ENCODE measurements around the gene USP12.

Gene USP12

GRCh38 chr13:27132538-27132937, 39.1 kb downstream of the USP12 start:
- Histone ChIP-seq H3K4me2 (no peak overlapping the region; the same call in 1 of the 2 replicates), H2AFZ (ENCODE audit: low read depth) (no peak overlapping the region), H3K79me2 (ENCODE audit: insufficient read depth, low read depth) (peaks cover 5% of the 10 kb centered on the region; the same call in 1 of the 2 replicates), H3K4me1 (ENCODE audit: low read depth, poor library complexity, severe bottlenecking) (peaks cover 33% of the 10 kb centered on the region), H3K27ac (no peak overlapping the region), H3K36me3 (ENCODE audit: insufficient read depth) (no peaks in the 10 kb centered on the region), H4K20me1 (ENCODE audit: insufficient read depth) (0 out of 2 replicates have a peak, but pooled peaks cover 5% of the 10 kb centered on the region), H3K27me3 (ENCODE audit: insufficient read depth, low read depth) (no peaks in the 10 kb centered on the region), H3K9ac (no peak overlapping the region), H3K4me3 (IDR thresholded peaks at IDR 0.05; ENCODE audit: insufficient read depth, low read depth, low read length) (no peak overlapping the region)
- TF ChIP-seq CTCF (conservative IDR thresholded peaks at IDR 0.05; ENCODE audit: low read depth, low read length): no peak

- H3K27ac ChIP-seq: peak overlapping the region; percentile 26; the same call in 1 of the 2 replicates
Measured at GRCh38 chr13:27131906-27132305, 39.7 kb downstream of the USP12 start.

GRCh38 chr13:27130979-27131623, 40.5 kb downstream of the USP12 start:
- Histone ChIP-seq H3K27me3 (ENCODE audit: insufficient read depth, low read depth) (no peaks in the 10 kb centered on the region), H3K4me2 (peak overlapping the region; percentile 69), H3K4me3 (IDR thresholded peaks at IDR 0.05; ENCODE audit: insufficient read depth, low read depth, low read length) (no peak overlapping the region), H3K4me1 (ENCODE audit: low read depth, poor library complexity, severe bottlenecking) (peaks cover 33% of the 10 kb centered on the region), H3K79me2 (ENCODE audit: insufficient read depth, low read depth) (0 out of 2 replicates have a peak, but pooled peaks cover 5% of the 10 kb centered on the region), H3K9ac (no peak overlapping the region), H3K27ac (peak overlapping the region; percentile 26; the same call in 1 of the 2 replicates), H4K20me1 (ENCODE audit: insufficient read depth) (0 out of 2 replicates have a peak, but pooled peaks cover 5% of the 10 kb centered on the region), H3K36me3 (ENCODE audit: insufficient read depth) (no peaks in the 10 kb centered on the region), H2AFZ (ENCODE audit: low read depth) (no peak overlapping the region)
- TF ChIP-seq CTCF (conservative IDR thresholded peaks at IDR 0.05; ENCODE audit: low read depth, low read length): no peak

More at GRCh38 chr13:27131906-27132305, 39.7 kb downstream of the USP12 start:
- Histone ChIP-seq H4K20me1 (ENCODE audit: insufficient read depth) (0 out of 2 replicates have a peak, but pooled peaks cover 5% of the 10 kb centered on the region), H3K36me3 (ENCODE audit: insufficient read depth) (no peaks in the 10 kb centered on the region), H3K4me2 (peak overlapping the region; percentile 69), H3K27me3 (ENCODE audit: insufficient read depth, low read depth) (no peaks in the 10 kb centered on the region), H3K4me3 (IDR thresholded peaks at IDR 0.05; ENCODE audit: insufficient read depth, low read depth, low read length) (no peak overlapping the region), H3K79me2 (ENCODE audit: insufficient read depth, low read depth) (peaks cover 5% of the 10 kb centered on the region; the same call in 1 of the 2 replicates), H2AFZ (ENCODE audit: low read depth) (no peak overlapping the region), H3K4me1 (ENCODE audit: low read depth, poor library complexity, severe bottlenecking) (peaks cover 33% of the 10 kb centered on the region), H3K9ac (no peak overlapping the region)
- no peak for TF ChIP-seq CTCF (conservative IDR thresholded peaks at IDR 0.05; ENCODE audit: low read depth, low read length)

DNA sequence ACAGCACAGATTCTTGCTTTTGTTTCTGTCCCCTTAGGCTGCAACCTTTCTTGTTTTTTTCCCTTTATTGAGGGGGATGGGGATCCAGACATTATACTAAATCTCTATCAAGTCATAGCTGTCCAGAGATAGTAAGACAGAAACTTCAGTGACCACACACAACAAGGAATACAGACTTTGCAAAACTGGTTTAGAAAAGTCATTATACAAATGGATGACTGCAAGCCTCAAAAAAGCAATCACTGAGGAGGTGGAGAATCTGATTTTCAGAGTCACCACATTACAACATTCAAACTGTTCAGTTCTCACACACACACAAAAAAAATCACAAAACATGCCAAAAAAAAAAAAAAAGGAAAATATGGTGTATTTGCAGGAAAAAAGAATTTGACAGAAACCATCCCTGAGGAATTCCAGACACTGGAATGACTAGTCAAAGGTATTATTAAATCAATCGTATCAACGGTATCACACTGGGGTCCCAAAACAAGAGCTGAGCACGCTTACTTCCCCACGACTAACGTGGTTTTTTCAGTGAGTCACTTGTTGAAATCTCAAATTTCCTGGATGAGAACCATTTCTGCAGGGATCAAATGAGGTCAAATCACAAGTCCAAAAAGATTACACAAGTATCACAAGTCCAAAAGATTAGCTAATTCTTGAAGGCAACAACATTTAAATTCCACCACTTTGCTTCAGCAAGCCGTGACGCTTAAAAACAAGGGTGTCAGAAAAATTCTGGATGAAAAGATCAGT, 41.2 kb downstream of the USP12 start:
- H3K4me1 ChIP-seq (ENCODE audit: low read depth, poor library complexity, severe bottlenecking): peaks cover 33% of the 10 kb centered on the region
- H2AFZ ChIP-seq (ENCODE audit: low read depth): no peak overlapping the region
- H3K27ac ChIP-seq: no peak overlapping the region
- H3K36me3 ChIP-seq (ENCODE audit: insufficient read depth): no peaks in the 10 kb centered on the region
- H3K4me3 ChIP-seq (IDR thresholded peaks at IDR 0.05; ENCODE audit: insufficient read depth, low read depth, low read length): no peak overlapping the region
- H3K27me3 ChIP-seq (ENCODE audit: insufficient read depth, low read depth): no peaks in the 10 kb centered on the region
- peak overlapping the region; percentile 69; the same call in 1 of the 2 replicates for H3K4me2 ChIP-seq
- H3K79me2 ChIP-seq (ENCODE audit: insufficient read depth, low read depth): 0 out of 2 replicates have a peak, but pooled peaks cover 5% of the 10 kb centered on the region
- H4K20me1 ChIP-seq (ENCODE audit: insufficient read depth): 0 out of 2 replicates have a peak, but pooled peaks cover 5% of the 10 kb centered on the region
- no peak for TF ChIP-seq CTCF (conservative IDR thresholded peaks at IDR 0.05; ENCODE audit: low read depth, low read length)
- no peak overlapping the region for H3K9ac ChIP-seq
